Frontal cortex (tissue), 4 donors: ENCODE measurements around the gene MED4. TPM values are rescaled to one million over a fixed set of nuclear protein-coding genes. Genes with fewer than 3 reads are reported as not detected.
A peak's percentile ranks its signal among the peaks of the same experiment; 100 is the strongest.

Source experiments
- DNase-seq, 2 donors: peaks; one replicate each; pipeline ENCODE4 v3.0.0; 2012; ENCODE audit warnings: low spot score in 2 of 2
- FAIRE-seq: peaks from 2 replicates; lab custom pipeline; 2012; peaks lifted over from hg19 to GRCh38; lab: Jason Lieb, UNC
- small RNA-seq: library from RNA; depleted of rRNA; stranded (forward); fragments of <200 nt; gene quantifications from one replicate; pipeline ENCODE3, GENCODE V24; 2014
- total RNA-seq: library from RNA; depleted of rRNA; stranded (reverse); fragments of >200 nt; gene quantifications from one replicate; pipeline ENCODE4 v1.2.3, GENCODE V29; 2014
- donor health status: control.
- donor health status: control.
- donor health status: control.

Gene MED4
- total RNA-seq, 1 donor from 2014 or later, result 37.9 TPM

GRCh38 chr13:48042894-48043293 lies 52.0 kb downstream of the MED4 start:
- DNase-seq, result no peak
- no peak for FAIRE-seq

DNA sequence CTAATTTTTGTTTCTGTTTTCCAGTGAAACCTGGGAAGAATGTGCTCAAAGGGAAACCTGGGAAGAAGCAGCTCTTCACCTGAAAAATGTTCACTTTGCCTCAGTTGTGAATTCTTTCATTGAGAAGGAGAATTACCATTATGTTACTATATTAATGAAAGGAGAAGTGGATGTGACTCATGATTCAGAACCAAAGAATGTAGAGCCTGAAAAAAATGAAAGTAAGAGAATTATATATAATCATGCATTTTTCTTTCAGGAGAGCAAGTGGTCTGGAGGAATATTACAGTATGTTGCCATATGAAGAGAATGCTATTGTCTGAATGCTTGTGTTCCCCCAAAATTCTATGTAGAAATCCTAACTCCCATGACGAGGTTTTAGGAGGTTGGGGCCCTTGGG lies 54.0 kb downstream of the MED4 start:
- no peak for DNase-seq
- no peak for FAIRE-seq

DNA sequence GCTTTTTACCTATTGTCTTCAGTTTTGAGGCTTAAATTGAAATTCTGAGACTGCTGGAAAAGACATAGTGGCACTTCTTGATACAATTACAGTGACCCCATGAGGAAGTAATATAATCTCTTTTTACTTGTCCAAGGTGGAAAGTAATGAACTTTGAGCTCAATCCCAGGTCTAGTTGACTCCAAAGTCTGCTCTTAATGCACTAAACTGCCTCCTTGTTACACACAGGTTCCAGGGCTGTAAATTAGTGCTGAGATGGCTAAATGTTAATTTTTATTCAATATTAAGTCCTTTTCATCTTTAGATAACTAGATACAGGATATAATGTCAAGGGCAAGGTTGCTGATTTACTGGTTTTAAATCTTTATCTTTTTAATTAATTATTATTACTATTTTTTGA lies 54.9 kb downstream of the MED4 start:
- FAIRE-seq, result no peak
- no peak for DNase-seq

DNA sequence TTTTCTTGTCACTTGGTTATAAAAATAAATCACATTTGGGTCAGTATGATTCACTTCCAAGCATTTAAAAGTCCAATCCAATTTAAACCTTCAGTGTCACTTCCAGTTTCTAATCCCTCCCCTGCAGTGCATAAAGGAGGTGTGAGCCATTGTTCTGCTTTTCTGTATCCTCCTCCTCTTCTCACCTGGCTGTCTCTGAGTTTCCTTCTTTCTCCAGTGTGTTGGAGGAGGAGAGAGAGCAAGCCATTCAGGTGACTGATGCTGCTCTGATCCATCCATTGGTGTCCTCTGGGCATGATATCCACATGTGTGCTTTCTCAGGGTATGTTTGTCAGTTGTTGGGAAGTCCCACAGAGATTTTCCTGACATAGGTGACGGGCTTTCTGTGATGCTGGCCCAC lies 56.1 kb downstream of the MED4 start:
- peak; percentile 10 to 25 for DNase-seq
- FAIRE-seq, result no peak

GRCh38 chr13:48037346-48038173 lies 57.3 kb downstream of the MED4 start, which contains the start of gene NUDT15:
Gene NUDT15 (plus strand): TSS chr13:48037726. CDS start chr13:48037747, 21 bp downstream.
- no peak for FAIRE-seq
- DNase-seq, result peak; percentile 85 to 93

DNA sequence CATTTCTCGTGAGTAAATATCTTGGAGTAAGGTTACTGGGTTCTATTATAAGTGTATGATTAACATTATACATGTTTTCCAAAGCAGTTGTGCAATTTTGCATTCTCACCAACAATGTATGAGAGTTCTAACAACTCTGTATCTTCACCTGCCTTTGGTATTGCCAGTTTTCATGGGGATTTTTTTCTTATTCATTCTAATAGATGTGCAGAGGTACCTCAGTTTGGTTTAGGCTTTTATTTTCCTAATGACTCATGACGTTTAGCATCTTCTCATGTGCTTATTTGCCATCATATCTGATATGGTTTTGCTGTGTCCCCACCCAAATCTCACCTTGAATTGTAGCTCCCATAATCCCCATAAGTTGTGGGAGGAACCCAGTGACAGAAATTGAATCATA lies 65.0 kb downstream of the MED4 start:
- DNase-seq (no peak), FAIRE-seq (no peak)

DNA sequence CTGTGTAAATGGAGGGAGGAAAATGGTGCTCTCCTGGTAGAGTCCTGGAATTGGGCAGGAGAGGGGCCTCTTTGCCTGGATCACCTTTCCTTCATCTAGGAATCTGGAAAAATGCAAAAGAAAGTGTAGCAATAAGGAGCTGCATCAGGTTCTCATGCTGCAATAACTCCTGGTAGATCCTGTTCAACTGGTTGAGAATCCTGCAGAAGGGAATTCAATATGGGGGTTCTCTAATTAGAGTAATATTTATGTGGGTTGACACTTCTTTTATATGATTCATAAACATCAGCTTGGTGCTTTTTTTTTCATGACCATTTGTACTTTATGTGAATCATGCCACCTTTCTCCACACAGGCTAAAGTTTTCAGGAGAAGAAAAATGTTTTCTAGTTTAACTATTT lies 66.8 kb downstream of the MED4 start:
- FAIRE-seq (no peak), DNase-seq (no peak)

Small RNA genes within 50 kb of the gene (small RNA-seq; reads per million reads assigned to genes)
- not detected for gene POLR2KP2

Other genes starting within 250 kb of the MED4 start
- gene SUCLA2, start 93.8 kb downstream of the MED4 start, total RNA-seq, result 69.3 TPM
- gene NUDT15, start 57.4 kb downstream of the MED4 start, total RNA-seq, result 10.2 TPM
- gene ITM2B, start 138.1 kb upstream of the MED4 start, total RNA-seq, result 99.5 TPM
- gene RB1, start 208.6 kb upstream of the MED4 start, total RNA-seq, result 35.9 TPM